ENCODE results near the gene CDK11B. TPM values are rescaled to one million over a fixed set of nuclear protein-coding genes. Genes with fewer than 3 reads are reported as not detected.

CDK11B gene
- total RNA-seq, 4 donors from 2014 or later = 12.8 to 23.7 (median 15.0) TPM

DNA sequence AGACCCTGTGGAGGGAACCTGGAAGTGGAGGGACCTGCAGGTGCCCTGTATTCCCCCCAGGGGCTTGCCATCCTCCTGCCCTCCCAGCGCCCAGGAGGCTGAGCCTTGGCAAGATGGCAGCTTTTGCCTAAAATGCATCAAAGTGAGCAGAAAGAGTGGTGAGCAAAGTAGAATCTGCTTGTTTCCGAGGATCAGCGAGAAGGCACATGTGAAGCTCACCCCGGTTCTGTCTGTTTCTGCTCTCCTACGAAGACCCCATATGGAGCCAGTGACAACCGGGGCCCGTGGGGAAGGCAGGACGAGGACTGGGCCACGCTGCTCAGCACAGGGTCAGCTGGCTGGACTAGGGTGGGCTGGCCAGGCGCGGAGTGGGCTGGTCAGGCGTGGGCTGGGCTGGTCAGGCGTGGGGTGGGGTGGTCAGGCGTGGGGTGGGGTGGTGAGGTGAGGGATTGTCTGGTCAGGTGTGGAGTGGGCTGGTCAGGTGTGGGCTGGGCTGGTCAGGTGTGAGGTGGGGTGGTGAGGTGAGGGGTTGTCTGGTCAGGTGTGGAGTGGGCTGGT lies 53.7 kb downstream of the CDK11B start:
- Histone ChIP-seq H3K4me1 (peaks cover 7 to 10% of the 10 kb centered on the region in 2 donors), H3K27me3 (no peaks in the 10 kb centered on the region), H3K9me3 (no peaks in the 10 kb centered on the region), H3K36me3 (no peaks in the 10 kb centered on the region), H3K27ac (no peak overlapping the region), H3K4me3 (replicated peaks in 1 of 3) (no peak overlapping the region)
- no peak for DNase-seq
- 65 to 78% methylated on average over 9 to 14 of the region's 14 CpGs for WGBS, 2 donors
- TF ChIP-seq, protein P1, sequence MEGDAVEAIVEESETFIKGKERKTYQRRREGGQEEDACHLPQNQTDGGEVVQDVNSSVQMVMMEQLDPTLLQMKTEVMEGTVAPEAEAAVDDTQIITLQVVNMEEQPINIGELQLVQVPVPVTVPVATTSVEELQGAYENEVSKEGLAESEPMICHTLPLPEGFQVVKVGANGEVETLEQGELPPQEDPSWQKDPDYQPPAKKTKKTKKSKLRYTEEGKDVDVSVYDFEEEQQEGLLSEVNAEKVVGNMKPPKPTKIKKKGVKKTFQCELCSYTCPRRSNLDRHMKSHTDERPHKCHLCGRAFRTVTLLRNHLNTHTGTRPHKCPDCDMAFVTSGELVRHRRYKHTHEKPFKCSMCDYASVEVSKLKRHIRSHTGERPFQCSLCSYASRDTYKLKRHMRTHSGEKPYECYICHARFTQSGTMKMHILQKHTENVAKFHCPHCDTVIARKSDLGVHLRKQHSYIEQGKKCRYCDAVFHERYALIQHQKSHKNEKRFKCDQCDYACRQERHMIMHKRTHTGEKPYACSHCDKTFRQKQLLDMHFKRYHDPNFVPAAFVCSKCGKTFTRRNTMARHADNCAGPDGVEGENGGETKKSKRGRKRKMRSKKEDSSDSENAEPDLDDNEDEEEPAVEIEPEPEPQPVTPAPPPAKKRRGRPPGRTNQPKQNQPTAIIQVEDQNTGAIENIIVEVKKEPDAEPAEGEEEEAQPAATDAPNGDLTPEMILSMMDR (IDR thresholded peaks at IDR 0.05) = no peak
- no peak for TF ChIP-seq POLR2A (IDR thresholded peaks at IDR 0.05)
- intact Hi-C loops (cut with DNase I) = no loop called here

DNA sequence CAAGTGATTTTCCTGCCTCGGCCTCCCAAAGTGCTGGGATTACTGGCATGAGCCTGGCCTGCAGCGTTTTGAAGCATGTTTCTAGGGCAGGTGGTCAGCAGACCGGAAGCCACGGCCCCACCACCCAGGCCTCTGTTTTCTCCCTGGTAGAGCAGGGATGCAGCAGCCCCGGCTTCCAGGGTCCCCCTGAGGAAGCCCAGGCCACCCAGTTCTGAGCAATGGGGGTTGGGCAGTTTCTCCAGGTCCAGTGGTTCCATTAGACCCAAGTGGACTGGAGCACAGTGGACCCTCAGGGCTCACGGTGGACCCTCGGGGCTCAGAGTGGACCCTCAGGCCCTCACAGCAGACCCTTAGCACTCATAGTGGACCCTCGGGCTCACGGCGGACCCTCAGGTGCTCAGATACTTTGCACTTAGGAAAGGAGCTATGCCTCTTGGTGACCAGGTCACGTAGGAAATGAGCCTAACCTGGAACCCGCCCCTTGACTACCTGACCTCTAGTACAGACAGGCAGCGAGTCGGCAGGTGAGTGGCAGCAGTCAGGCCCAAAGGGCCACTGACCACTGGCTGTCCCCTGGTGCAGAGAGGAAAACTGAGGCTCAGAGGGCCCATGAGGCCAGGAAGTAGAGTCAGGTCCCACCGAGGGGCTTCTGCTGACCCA lies 54.3 kb downstream of the CDK11B start:
- H3K36me3 ChIP-seq = no peaks in the 10 kb centered on the region
- DNase-seq = no peak
- TF ChIP-seq POLR2A (IDR thresholded peaks at IDR 0.05) = no peak
- TF ChIP-seq, protein P1 (IDR thresholded peaks at IDR 0.05) = no peak
- H3K4me3 ChIP-seq (replicated peaks in 1 of 3) = no peak overlapping the region
- no peak overlapping the region for H3K27ac ChIP-seq
- no peaks in the 10 kb centered on the region for H3K9me3 ChIP-seq
- peaks cover 7 to 10% of the 10 kb centered on the region in 2 donors for H3K4me1 ChIP-seq
- 80 to 86% methylated on average over 11 to 13 of the region's 15 CpGs for WGBS, 2 donors
- intact Hi-C loops (cut with DNase I) = no loop called here
- no peaks in the 10 kb centered on the region for H3K27me3 ChIP-seq

DNA sequence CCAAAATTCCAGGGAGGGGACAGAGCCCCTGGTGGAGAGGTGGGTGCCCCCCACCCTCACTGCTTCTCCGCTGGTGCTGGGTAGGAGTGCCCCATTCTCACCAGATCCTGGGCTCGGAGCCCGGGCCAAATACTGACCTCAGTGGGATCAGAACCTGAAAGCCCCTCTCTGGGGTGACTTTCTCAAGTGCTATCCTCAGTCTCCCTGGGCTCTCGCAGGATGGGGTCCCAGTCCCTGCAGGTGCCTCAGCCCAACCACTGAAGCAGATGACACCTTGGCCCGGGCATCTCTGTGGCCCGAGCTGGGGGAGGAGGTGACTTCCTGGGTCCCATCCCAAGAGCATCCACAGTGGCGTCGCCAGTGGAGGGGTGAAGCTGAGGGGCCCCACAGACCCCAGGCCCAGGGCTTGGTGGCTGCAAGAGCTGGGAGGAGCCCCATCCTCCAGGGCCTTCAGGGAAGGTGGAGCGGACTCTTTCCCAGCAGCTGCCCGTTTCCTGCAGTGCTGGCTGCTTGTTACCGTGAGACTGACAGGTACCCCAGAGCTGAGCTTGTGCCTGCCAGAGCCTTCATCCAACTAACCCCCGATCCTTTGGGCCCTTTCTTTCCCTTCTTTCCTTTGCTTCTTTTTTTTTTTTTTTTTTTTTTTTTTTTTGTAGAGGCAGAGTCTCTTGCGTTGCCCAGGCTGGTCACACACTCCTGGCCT lies 55.0 kb downstream of the CDK11B start:
- DNase-seq = no peak
- Histone ChIP-seq H3K4me1 (peaks cover 7 to 16% of the 10 kb centered on the region in 2 donors), H3K27me3 (no peaks in the 10 kb centered on the region), H3K36me3 (no peaks in the 10 kb centered on the region), H3K4me3 (replicated peaks in 1 of 3) (no peak overlapping the region), H3K27ac (no peak overlapping the region), H3K9me3 (no peaks in the 10 kb centered on the region)
- intact Hi-C loops (cut with DNase I) = no loop called here
- TF ChIP-seq, protein P1 (IDR thresholded peaks at IDR 0.05) = no peak
- TF ChIP-seq POLR2A (IDR thresholded peaks at IDR 0.05) = no peak
- WGBS, 2 donors = 72 to 77% methylated on average over 7 to 8 of the region's 13 CpGs

GRCh38 chr1:1602968-1603506 lies 55.8 kb downstream of the CDK11B start:
- Histone ChIP-seq H3K27me3 (no peaks in the 10 kb centered on the region), H3K27ac (no peak overlapping the region), H3K4me1 (peaks cover 7 to 24% of the 10 kb centered on the region in 2 donors), H3K9me3 (no peaks in the 10 kb centered on the region), H3K4me3 (replicated peaks in 1 of 3) (no peak overlapping the region), H3K36me3 (no peaks in the 10 kb centered on the region)
- DNase-seq = no peak
- intact Hi-C loops (cut with DNase I) = no loop called here
- WGBS, 2 donors = 66 to 81% methylated on average over 9 of the region's 13 CpGs
- TF ChIP-seq, protein P1 (IDR thresholded peaks at IDR 0.05) = no peak
- TF ChIP-seq POLR2A (IDR thresholded peaks at IDR 0.05) = no peak

Measured in thyroid gland (tissue), 4 donors.